ENCODE results near the gene TUB. TPM values are rescaled to one million over a fixed set of nuclear protein-coding genes. Genes with fewer than 3 reads are reported as not detected.

The TUB gene
- total RNA-seq, 1 donor from 2014 or later: 14.9 TPM

- Mint-ChIP-seq H3K4me3 (ENCODE audit: low read depth) (no peak overlapping the region), H3K36me3 (ENCODE audit: insufficient read depth) (no peaks in the 10 kb centered on the region), H3K4me1 (ENCODE audit: low read depth) (peaks cover 4% of the 10 kb centered on the region), H3K9me3 (ENCODE audit: low read depth) (no peaks in the 10 kb centered on the region), H3K27ac (no peak overlapping the region), H3K27me3 (peaks cover 12% of the 10 kb centered on the region)
- TF ChIP-seq CTCF (IDR thresholded peaks at IDR 0.05; ENCODE audit: unreplicated experiment): no peak
- no peak for DNase-seq (ENCODE audit: low spot score, unreplicated experiment)
These were observed 22.0 kb upstream of the TUB start for GRCh38 chr11:8059030-8059429.

GRCh38 chr11:8059571-8060011 lies 21.4 kb upstream of the TUB start:
- DNase-seq (ENCODE audit: low spot score, unreplicated experiment): no peak
- no peak for TF ChIP-seq CTCF (IDR thresholded peaks at IDR 0.05; ENCODE audit: unreplicated experiment)
- H3K36me3 Mint-ChIP-seq (ENCODE audit: insufficient read depth): no peaks in the 10 kb centered on the region
- no peak overlapping the region for H3K4me3 Mint-ChIP-seq (ENCODE audit: low read depth)
- peaks cover 4% of the 10 kb centered on the region for H3K4me1 Mint-ChIP-seq (ENCODE audit: low read depth)
- H3K27ac Mint-ChIP-seq: no peak overlapping the region
- peaks cover 14% of the 10 kb centered on the region for H3K27me3 Mint-ChIP-seq
- no peaks in the 10 kb centered on the region for H3K9me3 Mint-ChIP-seq (ENCODE audit: low read depth)

GRCh38 chr11:8060146-8060719 lies 20.8 kb upstream of the TUB start:
- Mint-ChIP-seq H3K9me3 (ENCODE audit: low read depth) (no peaks in the 10 kb centered on the region), H3K36me3 (ENCODE audit: insufficient read depth) (no peaks in the 10 kb centered on the region), H3K4me3 (ENCODE audit: low read depth) (no peak overlapping the region), H3K27ac (no peak overlapping the region), H3K4me1 (ENCODE audit: low read depth) (peaks cover 4% of the 10 kb centered on the region), H3K27me3 (peaks cover 18% of the 10 kb centered on the region)
- DNase-seq (ENCODE audit: low spot score, unreplicated experiment): no peak
- no peak for TF ChIP-seq CTCF (IDR thresholded peaks at IDR 0.05; ENCODE audit: unreplicated experiment)

GRCh38 chr11:8060801-8061554 lies 20.0 kb upstream of the TUB start:
- H3K36me3 Mint-ChIP-seq (ENCODE audit: insufficient read depth): no peaks in the 10 kb centered on the region
- TF ChIP-seq CTCF (IDR thresholded peaks at IDR 0.05; ENCODE audit: unreplicated experiment): no peak
- DNase-seq (ENCODE audit: low spot score, unreplicated experiment): no peak

GRCh38 chr11:8061555-8062428 lies 19.2 kb upstream of the TUB start:
- Mint-ChIP-seq H3K27me3 (peaks cover 23% of the 10 kb centered on the region), H3K4me1 (ENCODE audit: low read depth) (peaks cover 1% of the 10 kb centered on the region), H3K4me3 (ENCODE audit: low read depth) (no peak overlapping the region), H3K36me3 (ENCODE audit: insufficient read depth) (no peaks in the 10 kb centered on the region), H3K27ac (peak overlapping the region; percentile 81), H3K9me3 (ENCODE audit: low read depth) (no peaks in the 10 kb centered on the region)
- no peak for DNase-seq (ENCODE audit: low spot score, unreplicated experiment)
- no peak for TF ChIP-seq CTCF (IDR thresholded peaks at IDR 0.05; ENCODE audit: unreplicated experiment)

More at GRCh38 chr11:8060801-8061554, 20.0 kb upstream of the TUB start:
- H3K9me3 Mint-ChIP-seq (ENCODE audit: low read depth): no peaks in the 10 kb centered on the region
- H3K4me3 Mint-ChIP-seq (ENCODE audit: low read depth): no peak overlapping the region
- H3K27me3 Mint-ChIP-seq: peaks cover 18% of the 10 kb centered on the region
- H3K4me1 Mint-ChIP-seq (ENCODE audit: low read depth): peaks cover 4% of the 10 kb centered on the region
- no peak overlapping the region for H3K27ac Mint-ChIP-seq

Measured in progenitor cell of endocrine pancreas (in vitro differentiated cells).